AG08395 (cell line): ENCODE data around the gene MRGPRD.
"Not testable (repeated sequence)": the region's sequence is repeated elsewhere in the genome, so short reads cannot be mapped to it uniquely, and the experiment has no call there.

Experiments
- DNase-seq: peaks from one replicate; pipeline ENCODE4 v3.0.0; 2012; ENCODE audit warnings: mixed read lengths, low spot score

MRGPRD gene

DNA sequence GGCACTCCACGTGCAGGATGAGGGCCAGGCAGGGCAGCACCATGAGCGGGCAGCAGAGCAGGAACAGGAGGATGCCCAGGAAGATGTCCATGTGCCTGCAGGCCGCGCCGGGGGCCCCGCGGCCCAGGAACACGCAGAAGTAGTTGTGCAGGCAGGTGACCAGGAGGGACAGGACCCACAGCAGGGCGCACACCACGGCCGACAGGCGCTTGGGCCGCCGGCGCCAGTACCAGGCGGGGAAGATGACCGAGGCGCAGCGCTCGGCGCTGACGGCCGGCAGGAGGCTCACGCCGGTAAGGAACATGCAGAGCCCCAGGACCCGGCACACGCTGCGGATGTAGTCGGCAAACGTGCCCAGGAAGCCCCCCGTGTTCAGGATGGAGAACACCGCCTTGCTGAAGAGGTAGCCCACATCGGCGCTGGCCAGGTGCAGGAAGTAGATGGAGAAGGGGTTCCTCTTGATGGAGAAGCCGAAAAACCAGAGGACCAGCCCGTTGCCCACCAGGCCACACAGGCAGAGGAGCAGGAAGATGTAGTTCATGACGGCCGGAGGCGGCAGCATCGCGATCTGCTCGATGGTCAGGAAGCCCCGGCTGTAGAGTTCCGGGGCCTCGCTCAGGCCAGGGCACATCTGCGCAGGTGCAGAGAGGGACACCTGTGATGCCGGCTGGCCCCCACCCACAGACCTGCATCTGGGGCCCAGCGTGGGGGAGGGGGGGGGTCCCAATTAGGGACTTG, 25.0 kb upstream of the MRGPRD start:
- no peak for DNase-seq

- no peak for DNase-seq
Observed at GRCh38 chr11:69005183-69005630, 24.4 kb upstream of the MRGPRD start.

DNA sequence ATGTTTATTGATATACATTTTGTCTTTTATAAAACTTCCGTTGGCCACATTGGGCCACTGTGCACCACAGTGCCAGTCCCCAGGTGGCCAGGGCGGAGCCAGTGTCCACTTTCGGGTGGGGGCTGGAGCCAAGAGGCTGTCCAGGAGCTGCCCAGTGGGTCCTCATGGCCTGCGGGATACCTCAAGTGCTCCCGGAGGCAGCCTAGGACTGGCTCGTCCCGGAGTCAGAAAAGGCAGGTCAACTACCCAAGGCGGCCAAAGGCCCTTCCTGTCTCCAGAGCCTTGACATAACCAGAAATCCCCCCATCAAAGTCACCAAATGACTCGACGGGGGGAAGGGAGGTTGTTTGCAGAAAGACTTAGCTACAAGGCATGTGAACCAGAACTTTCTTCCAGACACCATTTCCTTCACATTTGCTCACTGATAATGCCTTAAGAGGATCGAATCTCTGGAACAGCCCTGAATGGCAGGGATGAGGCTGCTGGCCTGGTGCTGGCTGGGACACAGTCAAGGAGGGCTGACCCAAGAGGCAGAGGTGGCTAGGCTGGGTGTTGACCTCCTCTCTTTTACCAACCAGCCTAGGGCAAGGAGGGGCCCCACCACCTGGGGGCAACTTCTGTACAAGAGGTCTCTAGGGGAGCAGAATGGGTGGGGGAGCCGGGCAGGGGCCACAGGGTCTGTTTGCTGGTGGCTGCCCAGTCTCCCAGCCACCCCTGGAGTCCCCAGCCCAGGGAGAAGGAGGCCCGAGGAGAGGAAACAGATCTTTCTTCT, 23.8 kb upstream of the MRGPRD start:
- no peak for DNase-seq

DNA sequence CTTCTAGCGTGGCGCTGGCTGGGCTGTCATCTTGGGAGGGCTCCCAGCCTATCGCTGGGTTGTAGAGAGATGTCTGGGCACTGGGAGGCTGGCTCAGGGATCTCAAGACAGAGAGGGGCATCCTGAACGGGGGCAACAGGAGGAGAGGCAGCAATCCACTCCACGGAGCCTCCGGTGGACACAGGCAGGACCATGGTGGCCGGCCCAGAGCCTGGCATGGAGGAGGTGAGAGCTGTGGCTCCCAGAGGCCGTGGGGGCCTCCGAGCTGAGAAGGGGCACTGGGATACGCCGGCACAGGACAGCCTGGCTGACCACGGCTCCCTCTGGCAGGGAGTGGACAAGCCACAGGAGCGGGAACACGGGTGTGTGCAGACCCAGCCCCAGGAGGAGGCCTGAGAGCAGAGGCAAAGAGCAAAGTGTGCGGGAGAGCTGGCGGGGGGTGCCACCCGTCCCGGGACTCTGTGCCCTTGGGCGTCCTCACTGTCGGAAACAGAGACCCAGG, 23.1 kb upstream of the MRGPRD start:
- DNase-seq, result no peak

- DNase-seq, result no peak
Observed at GRCh38 chr11:69003301-69003865, 22.6 kb upstream of the MRGPRD start.

DNA sequence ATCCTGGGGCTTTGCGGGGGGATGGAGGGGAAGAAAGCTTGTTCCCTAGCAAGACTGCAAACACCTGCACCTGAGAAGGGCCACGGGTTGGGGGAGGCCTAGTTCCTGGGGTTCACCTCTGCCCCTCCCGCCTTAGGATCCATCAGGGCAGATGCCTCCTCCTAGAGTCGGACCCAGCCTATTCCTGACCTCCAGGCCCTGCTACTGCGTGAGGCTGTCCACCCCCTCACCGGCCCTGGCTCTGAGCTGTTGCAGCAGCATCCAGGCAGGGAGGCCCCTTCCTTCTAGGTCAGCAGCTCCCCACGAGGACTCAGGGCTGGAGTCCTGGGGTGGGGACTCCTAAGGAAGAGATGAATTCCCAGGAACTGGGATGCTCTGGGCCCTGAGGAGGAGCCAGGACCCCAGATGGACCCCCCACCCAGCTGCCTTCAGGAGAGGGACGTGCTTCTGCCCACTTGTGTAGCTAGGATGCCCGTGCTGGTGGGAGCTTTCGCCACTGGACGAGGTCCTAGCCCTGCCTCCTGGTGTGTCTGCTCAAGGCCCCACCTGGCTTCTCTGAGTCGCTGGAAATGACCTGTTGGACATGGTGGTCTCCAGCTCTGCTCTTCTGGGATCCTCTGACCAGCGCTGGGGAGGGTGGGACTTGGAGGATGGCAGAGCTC, 21.9 kb upstream of the MRGPRD start:
- no peak for DNase-seq

GRCh38 chr11:69002110-69002569, 21.4 kb upstream of the MRGPRD start:
- peak; percentile 53 for DNase-seq

DNA sequence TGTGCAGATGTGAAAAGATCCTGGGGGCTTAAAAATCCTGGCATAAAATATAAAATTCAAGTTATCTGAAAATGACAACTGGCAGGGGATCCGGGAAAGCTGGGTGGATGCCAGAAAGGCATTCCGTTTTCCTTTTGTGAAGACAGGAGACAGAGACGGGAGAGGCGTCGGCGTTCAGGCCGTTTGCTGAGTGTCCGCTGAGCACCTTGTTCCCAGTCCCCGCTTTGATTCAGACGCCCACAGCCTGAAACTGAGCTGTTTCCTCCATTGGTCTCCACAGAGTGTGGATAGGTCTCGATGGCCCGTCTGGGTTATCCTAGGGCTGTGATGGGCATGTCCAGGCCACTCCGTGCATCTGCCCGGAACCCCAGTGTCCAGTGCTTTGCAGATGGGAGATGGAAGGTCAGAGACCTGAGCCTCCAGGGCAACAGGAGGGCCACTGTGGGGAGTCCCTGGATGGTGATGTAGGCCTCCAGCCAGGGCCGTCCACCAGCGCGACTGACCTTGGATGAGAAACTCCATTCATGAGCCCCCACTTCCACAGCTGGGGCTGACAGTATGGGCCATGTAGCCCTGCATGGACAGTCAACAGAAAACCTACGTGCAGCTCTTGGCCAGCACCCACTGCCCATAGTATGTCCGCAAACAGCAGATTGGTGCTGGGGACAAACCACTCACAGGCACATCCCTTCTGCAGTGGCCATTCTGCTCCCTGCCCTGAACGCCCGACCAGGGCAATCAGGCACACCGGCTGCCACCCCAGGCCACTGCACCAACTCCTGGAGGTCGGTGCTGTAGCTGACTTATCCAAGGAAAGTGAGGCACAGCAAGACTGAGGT, 20.7 kb upstream of the MRGPRD start:
- no peak for DNase-seq

DNA sequence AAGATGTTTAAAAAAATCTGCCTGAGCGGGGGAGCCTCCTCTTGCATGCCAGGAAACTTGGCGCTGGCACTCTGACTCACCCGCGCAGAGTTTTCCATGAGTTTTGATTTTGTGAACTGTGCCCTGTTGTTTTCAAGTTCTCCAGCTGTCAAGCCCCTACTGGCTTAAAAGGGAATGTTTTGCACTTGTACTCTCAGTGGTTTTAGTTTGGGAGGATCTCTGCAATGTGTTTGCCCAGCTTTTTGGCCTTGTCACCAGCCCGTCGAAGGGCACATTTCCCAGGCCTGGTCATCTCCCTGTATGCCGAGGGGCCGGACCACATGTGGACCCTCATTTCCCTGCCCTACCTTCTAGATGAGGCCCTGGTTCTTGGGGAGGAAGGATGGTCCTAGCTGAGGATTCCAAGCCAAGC, 20.1 kb upstream of the MRGPRD start:
- peak; percentile 92 for DNase-seq

DNA sequence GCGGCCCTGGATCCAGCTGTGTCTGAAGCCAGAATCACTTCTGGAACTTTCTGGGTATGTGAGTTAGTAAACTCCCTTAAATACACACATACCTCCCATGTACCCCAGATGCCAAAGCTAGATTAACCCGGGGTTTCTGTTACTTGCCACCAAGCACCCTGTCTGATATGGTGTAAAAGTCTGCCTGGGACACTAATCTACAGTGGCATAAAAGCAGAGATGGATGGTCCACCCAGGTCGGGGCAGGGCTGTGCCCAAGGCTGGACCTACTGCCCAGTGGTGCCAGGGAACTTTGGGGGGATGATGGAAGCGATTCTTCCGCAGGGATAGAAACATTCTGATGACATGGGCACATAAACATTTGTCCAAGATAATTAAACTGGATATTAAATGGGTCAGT, 19.6 kb upstream of the MRGPRD start:
- no peak for DNase-seq

- not testable (repeated sequence) for DNase-seq
Observed at GRCh38 chr11:68999748-69000355, 19.1 kb upstream of the MRGPRD start.

- no peak for DNase-seq
Observed at GRCh38 chr11:68999093-68999747, 18.4 kb upstream of the MRGPRD start.

DNA sequence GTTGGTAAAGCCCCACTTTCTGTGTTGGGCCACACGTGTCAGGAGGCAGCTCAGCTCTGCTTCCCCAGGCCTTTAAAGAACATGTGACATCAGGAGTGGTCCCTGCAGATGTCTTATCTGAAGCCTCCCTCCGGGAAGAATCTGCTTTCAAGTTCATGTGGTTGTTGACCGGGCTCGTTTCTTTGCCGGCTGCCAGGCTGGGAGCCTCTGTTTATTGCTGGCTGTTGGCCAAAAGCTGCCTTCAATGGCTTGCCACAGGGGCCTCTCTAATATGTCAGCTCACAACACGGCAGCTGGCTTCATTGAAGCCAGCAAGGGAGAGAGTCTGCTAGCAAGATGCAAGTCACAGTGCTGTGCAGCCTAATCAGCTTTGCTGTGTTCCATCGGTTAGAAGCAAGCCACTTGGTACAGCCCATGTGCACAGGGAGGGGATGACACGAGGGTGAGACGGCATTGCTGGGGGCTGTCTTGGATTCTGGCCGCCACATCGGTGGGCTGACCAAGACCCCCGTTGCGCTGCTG, 17.7 kb upstream of the MRGPRD start:
- no peak for DNase-seq

GRCh38 chr11:68997995-68998348, 17.2 kb upstream of the MRGPRD start:
- DNase-seq, result no peak

- DNase-seq, result no peak
Observed at GRCh38 chr11:68997124-68997994, 16.6 kb upstream of the MRGPRD start.

DNA sequence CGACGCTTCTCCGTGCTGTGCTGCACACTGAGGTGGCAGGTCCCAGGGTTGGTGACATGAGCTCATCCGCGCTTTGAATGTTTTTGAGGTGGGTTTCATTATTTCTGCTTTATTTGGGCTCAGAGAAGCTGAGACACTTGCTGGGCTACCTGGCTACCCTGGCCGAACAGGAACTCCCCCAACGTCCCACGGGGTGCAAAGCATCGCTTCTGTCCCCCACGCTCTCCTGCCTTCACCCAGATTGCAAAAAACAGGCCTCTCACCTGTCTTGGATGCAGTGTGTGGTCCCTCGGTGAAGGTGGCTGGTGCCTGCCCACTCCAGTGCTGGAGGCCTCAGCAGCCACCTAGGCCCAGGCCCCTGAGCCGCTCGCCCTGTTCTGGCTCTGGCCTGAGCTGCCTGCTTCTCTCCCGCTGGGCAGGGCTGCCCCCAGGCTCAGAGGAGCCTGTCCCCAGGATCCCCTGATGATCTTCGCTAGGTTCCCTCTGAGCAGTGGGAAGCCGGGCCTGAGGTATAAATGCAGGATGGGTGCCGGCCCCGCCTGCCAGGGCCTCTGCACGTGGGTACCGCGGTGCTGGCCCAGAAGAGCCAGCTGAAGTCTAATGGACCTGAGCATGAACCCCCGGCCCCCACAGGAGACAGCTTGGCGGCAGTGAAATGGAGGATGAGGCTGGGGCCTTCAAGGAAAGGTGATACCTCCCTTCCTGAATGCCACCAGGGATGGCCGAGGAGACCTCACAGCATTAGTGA, 15.8 kb upstream of the MRGPRD start:
- no peak for DNase-seq

- no peak for DNase-seq
Observed at GRCh38 chr11:68994894-68995285, 14.1 kb upstream of the MRGPRD start.

DNA sequence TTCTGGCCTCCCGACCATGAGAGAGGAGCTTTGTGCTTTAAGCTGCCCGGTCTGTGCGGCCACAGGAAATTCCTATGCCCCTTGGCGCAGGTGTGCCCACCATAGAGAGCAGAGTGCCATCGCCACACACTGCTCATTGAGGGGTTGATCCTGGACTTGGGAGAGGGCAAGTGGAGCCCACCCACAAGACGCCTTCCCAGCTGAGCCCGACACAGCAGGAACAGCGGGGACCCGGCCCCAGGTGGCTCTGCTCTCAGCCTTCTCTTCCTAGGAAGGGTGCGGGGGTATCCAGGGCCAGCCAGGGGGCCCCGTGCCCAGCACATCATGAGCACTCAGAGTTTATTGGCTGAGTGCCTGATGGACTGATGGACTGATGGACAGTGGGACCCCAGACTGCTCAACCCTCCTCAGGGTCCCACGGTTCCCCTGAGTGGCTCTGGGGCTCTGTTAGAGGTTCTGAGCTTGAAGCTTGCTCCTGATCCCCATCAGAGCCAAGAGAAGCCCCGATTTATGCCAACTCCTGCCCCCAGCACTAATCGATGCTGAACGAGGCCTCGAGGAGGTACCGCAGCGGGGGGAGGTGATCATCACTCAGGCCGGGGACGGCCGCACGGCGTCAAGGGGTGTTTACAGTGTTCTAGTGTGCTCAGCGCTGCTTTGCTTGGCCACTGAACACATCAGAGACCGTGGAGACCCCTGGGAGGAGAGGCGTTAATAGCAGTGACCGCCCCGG, 13.5 kb upstream of the MRGPRD start:
- DNase-seq, result no peak
